ENCODE results near the gene MAP3K19. TPM values are rescaled to one million over a fixed set of nuclear protein-coding genes. Genes with fewer than 3 reads are reported as not detected.
A peak's percentile ranks its signal among the peaks of the same experiment; 100 is the strongest.
"Not testable (repeated sequence)": the region's sequence is repeated elsewhere in the genome, so short reads cannot be mapped to it uniquely, and the experiment has no call there.

MAP3K19 gene
- total RNA-seq, 1 donor from 2014 or later: 1.1 TPM

DNA sequence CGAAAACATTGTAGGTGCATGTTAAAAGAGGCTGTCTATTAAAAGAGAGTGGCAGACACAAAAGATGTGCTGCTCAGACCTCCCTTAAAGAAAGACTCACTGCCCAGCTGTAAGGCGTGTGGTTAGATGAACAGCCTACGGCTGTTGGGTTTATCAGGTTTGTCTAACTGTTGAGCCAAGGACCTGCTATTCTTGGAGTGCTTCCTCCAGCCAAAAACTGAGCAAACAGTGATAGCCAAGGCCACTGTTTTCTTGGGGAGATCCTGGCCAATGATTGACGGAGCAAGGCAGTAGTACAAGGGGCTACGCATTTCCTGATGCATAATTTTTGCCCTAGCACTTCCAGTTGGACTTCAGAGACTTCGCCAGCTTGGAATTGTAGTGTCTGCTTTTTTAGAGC lies 3.4 kb upstream of the MAP3K19 start:
- TF ChIP-seq, protein P1, sequence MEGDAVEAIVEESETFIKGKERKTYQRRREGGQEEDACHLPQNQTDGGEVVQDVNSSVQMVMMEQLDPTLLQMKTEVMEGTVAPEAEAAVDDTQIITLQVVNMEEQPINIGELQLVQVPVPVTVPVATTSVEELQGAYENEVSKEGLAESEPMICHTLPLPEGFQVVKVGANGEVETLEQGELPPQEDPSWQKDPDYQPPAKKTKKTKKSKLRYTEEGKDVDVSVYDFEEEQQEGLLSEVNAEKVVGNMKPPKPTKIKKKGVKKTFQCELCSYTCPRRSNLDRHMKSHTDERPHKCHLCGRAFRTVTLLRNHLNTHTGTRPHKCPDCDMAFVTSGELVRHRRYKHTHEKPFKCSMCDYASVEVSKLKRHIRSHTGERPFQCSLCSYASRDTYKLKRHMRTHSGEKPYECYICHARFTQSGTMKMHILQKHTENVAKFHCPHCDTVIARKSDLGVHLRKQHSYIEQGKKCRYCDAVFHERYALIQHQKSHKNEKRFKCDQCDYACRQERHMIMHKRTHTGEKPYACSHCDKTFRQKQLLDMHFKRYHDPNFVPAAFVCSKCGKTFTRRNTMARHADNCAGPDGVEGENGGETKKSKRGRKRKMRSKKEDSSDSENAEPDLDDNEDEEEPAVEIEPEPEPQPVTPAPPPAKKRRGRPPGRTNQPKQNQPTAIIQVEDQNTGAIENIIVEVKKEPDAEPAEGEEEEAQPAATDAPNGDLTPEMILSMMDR (conservative IDR thresholded peaks at IDR 0.05): no peak
- Mint-ChIP-seq H3K27me3 (no peaks in the 10 kb centered on the region), H3K27ac (no peak overlapping the region), H3K4me3 (peak overlapping the region; percentile 60), H3K9me3 (no peaks in the 10 kb centered on the region), H3K4me1 (ENCODE audit: unreplicated experiment) (peaks cover 26% of the 10 kb centered on the region), H3K36me3 (no peaks in the 10 kb centered on the region)
- no peak for DNase-seq (ENCODE audit: extremely low spot score, unreplicated experiment)

DNA sequence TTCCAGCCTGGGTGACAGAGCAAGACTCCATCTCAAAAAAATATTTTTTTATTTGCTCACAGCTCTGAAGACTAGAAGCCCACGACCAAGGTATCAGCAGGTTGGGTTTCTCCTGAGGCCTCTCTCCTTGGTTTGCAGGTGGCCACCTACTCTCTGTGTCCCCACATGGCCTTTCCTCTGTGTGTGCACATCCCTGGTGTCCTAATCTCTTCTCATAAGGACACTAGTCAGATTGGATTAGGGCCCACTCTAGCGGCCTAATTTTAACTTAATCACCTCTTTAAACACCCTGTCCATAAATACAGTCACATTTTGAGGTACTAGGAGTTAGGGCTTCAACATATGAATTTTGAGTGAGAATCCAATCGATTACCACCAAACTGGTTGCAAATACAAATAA lies 2.9 kb upstream of the MAP3K19 start:
- Mint-ChIP-seq H3K27ac (no peak overlapping the region), H3K4me3 (peak overlapping the region; percentile 40)

DNA sequence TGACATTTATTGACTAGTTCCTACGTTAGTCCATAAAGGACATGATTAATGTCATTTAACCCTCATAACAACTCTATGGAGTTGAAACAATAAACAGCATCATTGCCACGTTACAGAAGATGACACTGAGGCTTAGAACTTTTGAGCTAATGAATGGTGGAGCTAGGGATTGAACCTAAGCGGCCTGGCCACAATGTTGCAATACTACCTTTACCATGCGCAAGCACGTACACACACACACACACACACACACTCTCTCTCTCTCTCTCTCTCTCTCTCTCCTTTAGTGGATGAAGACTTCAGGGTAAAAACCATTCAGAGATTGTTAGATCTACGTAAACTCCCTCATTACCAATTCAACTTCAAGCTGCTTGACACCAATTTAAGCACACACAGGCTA lies 875 bp upstream of the MAP3K19 start:
- Mint-ChIP-seq H3K27ac (no peak overlapping the region), H3K4me3 (no peak overlapping the region), H3K4me1 (ENCODE audit: unreplicated experiment) (peaks cover 17% of the 10 kb centered on the region), H3K27me3 (no peaks in the 10 kb centered on the region), H3K36me3 (no peaks in the 10 kb centered on the region), H3K9me3 (no peaks in the 10 kb centered on the region)
- TF ChIP-seq, protein P1 (conservative IDR thresholded peaks at IDR 0.05): no peak
- no peak for DNase-seq (ENCODE audit: extremely low spot score, unreplicated experiment)

More for the DNA sequence above, 2.9 kb upstream of the MAP3K19 start:
- H3K9me3 Mint-ChIP-seq: no peaks in the 10 kb centered on the region
- DNase-seq (ENCODE audit: extremely low spot score, unreplicated experiment): no peak
- no peaks in the 10 kb centered on the region for H3K27me3 Mint-ChIP-seq
- peaks cover 27% of the 10 kb centered on the region for H3K4me1 Mint-ChIP-seq (ENCODE audit: unreplicated experiment)
- H3K36me3 Mint-ChIP-seq: no peaks in the 10 kb centered on the region
- TF ChIP-seq, protein P1 (conservative IDR thresholded peaks at IDR 0.05): no peak

DNA sequence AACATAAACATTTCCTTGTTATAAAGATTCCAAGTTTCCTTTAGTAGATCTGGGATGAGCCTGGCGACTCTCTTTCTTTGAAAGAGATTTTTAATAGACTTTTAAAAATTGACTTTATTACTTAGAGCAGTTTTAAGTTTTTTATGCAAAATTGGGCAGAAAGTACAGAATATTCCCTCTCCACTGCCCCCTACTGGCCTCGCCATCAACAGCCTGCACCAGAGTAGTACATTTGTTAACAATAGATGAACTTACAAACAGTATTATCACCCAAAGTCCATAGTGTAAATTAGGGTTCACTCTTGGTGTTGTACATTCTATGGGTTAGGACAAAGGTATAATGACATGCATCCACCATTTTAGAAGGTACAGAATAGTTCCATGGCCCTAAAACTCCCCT lies 3.9 kb downstream of the MAP3K19 start:
- TF ChIP-seq, protein P1 (conservative IDR thresholded peaks at IDR 0.05): peak; percentile 71
- H3K36me3 Mint-ChIP-seq: no peaks in the 10 kb centered on the region
- no peaks in the 10 kb centered on the region for H3K9me3 Mint-ChIP-seq
- H3K27ac Mint-ChIP-seq: no peak overlapping the region
- peaks cover 11% of the 10 kb centered on the region for H3K4me1 Mint-ChIP-seq (ENCODE audit: unreplicated experiment)
- H3K27me3 Mint-ChIP-seq: no peaks in the 10 kb centered on the region
- no peak overlapping the region for H3K4me3 Mint-ChIP-seq
- DNase-seq (ENCODE audit: extremely low spot score, unreplicated experiment): no peak

DNA sequence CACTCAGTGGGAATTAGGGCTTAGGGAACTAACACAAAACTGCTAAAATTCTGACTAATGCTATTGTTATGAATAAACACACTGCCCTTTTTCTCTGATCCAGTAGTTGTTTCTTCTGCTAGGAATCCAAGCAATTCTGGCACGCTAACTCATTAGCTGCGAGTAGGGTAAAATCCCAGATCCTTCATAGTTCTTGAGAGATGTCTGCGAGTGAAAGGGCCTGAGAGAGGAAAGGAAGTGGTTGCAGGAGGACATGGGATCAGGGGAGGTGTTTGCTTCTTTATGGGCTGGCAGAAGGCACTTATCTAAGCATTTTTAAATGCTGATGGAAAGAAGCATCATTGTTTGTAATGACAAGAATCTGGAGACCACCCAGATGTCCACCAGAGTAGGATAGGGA lies 9.4 kb downstream of the MAP3K19 start:
- no peak overlapping the region for H3K4me3 Mint-ChIP-seq
- H3K9me3 Mint-ChIP-seq: no peaks in the 10 kb centered on the region
- no peaks in the 10 kb centered on the region for H3K4me1 Mint-ChIP-seq (ENCODE audit: unreplicated experiment)
- no peaks in the 10 kb centered on the region for H3K36me3 Mint-ChIP-seq
- no peak overlapping the region for H3K27ac Mint-ChIP-seq
- H3K27me3 Mint-ChIP-seq: no peaks in the 10 kb centered on the region
- TF ChIP-seq, protein P1 (conservative IDR thresholded peaks at IDR 0.05): no peak
- no peak for DNase-seq (ENCODE audit: extremely low spot score, unreplicated experiment)

DNA sequence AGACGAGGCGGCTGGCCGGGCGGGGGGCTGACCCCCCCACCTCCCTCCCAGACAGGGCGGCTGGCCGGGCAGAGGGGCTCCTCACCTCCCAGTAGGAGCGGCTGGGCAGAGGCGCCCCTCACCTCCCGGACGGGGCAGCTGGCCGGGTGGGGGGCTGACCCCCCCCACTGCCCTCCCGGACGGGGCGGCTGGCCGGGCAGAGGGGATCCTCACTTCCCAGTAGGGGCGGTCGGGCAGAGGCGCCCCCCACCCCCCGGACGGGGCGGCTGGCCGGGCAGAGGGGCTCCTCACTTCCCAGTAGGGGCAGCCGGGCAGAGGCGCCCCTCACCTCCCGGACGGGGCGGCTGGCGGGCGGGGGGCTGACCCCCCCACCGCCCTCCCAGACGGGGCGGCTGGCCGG lies 14.0 kb downstream of the MAP3K19 start:
- not testable (repeated sequence) for H3K36me3 Mint-ChIP-seq; H3K4me3 Mint-ChIP-seq; H3K27ac Mint-ChIP-seq; DNase-seq (ENCODE audit: extremely low spot score, unreplicated experiment); H3K27me3 Mint-ChIP-seq; H3K4me1 Mint-ChIP-seq (ENCODE audit: unreplicated experiment)
- peaks cover 10% of the 10 kb centered on the region for H3K9me3 Mint-ChIP-seq
